H1 (cell line): Measurements from ENCODE around the gene GP1BB. TPM values are rescaled to one million over a fixed set of nuclear protein-coding genes. Genes with fewer than 3 reads are reported as not detected.

Experiments
- ASH2L ChIP-seq: fragments of 200-600, 300-600 bp; sonication (generic); IDR thresholded peaks from one replicate; pipeline ENCODE4 v1.7.1; 2017; ENCODE audit warnings: low read length
- GTF2F1 ChIP-seq: IDR thresholded peaks from 2 replicates; pipeline ENCODE4 v1.6.1; 2012; ENCODE audit warnings: low read depth, low read length, improper control_type of control experiment, borderline replicate concordance
- JUN ChIP-seq: IDR thresholded peaks from 2 replicates; pipeline ENCODE4 v1.6.1; 2011; ENCODE audit warnings: low read depth, mild to moderate bottlenecking, improper control_type of control experiment, low read length
- KDM1A ChIP-seq: fragments of 200-600, 300-600 bp; sonication (generic); IDR thresholded peaks from 2 replicates; pipeline ENCODE4 v1.7.1; 2016; ENCODE audit warnings: mild to moderate bottlenecking, low read length, borderline replicate concordance
- MAFK ChIP-seq: IDR thresholded peaks from 2 replicates; pipeline ENCODE4 v1.6.1; 2012; ENCODE audit warnings: low read depth, mild to moderate bottlenecking, improper control_type of control experiment, low read length
- RFX5 ChIP-seq: IDR thresholded peaks from 2 replicates; pipeline ENCODE4 v1.6.1; 2011; ENCODE audit warnings: low read depth, low read length, improper control_type of control experiment, borderline replicate concordance
- RNF2 ChIP-seq: fragments of 200-900, 300-1000 bp; sonication (generic); IDR thresholded peaks from 2 replicates; pipeline ENCODE4 v1.7.1; 2016; ENCODE audit warnings: borderline replicate concordance, low read depth, mild to moderate bottlenecking, antibody characterized with exemption, low read length; ENCODE audit not compliant: poor library complexity, severe bottlenecking; ENCODE audit errors: missing control alignments
- SP1 ChIP-seq: IDR thresholded peaks from 2 replicates; pipeline ENCODE4 v1.6.1; 2011; ENCODE audit warnings: low read depth, low read length
- TAF1 ChIP-seq: IDR thresholded peaks from 2 replicates; pipeline ENCODE4 v1.6.1; 2011; ENCODE audit warnings: mild to moderate bottlenecking, low read depth, low read length
- polyA plus RNA-seq, 7 experiments: library from polyadenylated mRNA; depleted of rRNA in 3 of 7; stranded (reverse) in 5 of 7; unstranded in 2 of 7; fragments of >200 nt in 5 of 7; fragments of 200-250 nt in 2 of 7; gene quantifications; 1 replicate in 5 of 7; 2 replicates in 1 of 7; 4 replicates in 1 of 7; pipeline versions ENCODE4 v1.2.1 to v1.2.3, GENCODE V29; 2011 to 2013; ENCODE audit warnings: missing spikeins in 2 of 7, mixed read lengths in 2 of 7
- total RNA-seq: library from RNA; stranded (reverse); fragmentation: NEBNext Ultra II Directional; extraction: Animal tissue kit (Norgen Biotek cat#: 25700); gene quantifications from 2 replicates; pipeline ENCODE4 v1.2.1, GENCODE V29; 2021
- TF ChIP-seq, protein P1 (sequence below): fragments of 300-600 bp; sonication (generic); IDR thresholded peaks from 2 replicates; pipeline ENCODE4 v1.7.1; 2012; ENCODE audit warnings: low read length, moderate library complexity, mild to moderate bottlenecking, inconsistent platforms; ENCODE audit not compliant: insufficient replicate concordance

Gene GP1BB
- total and polyA plus RNA-seq, 2 of the 8 experiments (the other 6 are each of a cell fraction or from before 2014, with no cell fraction given), result 0.36 TPM; not detected in 1

DNA sequence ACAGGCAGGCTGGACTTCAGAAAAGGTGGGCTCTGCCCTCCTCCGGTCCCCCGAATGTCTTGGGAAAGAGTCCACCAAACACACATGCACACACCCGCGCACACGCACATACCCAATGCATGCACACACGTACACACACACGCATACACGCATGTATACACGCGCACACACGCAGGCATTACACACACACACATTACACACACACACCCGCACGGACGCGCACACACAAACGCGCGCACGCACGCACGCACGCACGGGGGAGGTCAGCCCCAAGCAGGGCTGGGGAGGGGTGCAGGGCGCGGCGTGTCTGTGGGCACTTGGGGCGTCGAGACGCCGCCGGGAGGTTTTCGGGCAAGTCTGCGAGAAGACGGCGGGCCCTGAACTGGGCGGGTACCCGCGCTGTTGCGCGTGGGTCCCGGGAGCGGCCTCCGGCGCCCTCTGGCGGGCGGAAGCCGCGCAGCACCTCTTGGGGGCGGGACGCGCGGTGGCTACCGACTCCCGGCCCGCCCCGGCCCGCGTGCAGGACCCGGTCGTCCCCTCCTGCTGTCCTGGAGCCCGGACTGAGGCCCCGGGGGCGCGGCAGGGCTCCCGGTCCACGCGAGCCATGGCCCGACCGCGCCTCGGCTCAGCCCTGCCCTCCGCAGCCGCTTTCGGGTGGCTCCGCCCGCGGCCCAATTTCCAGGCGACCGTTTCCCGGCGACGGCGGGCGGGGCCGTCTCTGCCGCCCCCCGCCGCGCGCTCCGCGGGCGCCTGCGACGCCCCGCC, 5.5 kb upstream of the GP1BB start (continued):
- TF ChIP-seq GTF2F1, result no peak
- TF ChIP-seq TAF1, result no peak
- TF ChIP-seq RFX5, result no peak
- TF ChIP-seq, protein P1, sequence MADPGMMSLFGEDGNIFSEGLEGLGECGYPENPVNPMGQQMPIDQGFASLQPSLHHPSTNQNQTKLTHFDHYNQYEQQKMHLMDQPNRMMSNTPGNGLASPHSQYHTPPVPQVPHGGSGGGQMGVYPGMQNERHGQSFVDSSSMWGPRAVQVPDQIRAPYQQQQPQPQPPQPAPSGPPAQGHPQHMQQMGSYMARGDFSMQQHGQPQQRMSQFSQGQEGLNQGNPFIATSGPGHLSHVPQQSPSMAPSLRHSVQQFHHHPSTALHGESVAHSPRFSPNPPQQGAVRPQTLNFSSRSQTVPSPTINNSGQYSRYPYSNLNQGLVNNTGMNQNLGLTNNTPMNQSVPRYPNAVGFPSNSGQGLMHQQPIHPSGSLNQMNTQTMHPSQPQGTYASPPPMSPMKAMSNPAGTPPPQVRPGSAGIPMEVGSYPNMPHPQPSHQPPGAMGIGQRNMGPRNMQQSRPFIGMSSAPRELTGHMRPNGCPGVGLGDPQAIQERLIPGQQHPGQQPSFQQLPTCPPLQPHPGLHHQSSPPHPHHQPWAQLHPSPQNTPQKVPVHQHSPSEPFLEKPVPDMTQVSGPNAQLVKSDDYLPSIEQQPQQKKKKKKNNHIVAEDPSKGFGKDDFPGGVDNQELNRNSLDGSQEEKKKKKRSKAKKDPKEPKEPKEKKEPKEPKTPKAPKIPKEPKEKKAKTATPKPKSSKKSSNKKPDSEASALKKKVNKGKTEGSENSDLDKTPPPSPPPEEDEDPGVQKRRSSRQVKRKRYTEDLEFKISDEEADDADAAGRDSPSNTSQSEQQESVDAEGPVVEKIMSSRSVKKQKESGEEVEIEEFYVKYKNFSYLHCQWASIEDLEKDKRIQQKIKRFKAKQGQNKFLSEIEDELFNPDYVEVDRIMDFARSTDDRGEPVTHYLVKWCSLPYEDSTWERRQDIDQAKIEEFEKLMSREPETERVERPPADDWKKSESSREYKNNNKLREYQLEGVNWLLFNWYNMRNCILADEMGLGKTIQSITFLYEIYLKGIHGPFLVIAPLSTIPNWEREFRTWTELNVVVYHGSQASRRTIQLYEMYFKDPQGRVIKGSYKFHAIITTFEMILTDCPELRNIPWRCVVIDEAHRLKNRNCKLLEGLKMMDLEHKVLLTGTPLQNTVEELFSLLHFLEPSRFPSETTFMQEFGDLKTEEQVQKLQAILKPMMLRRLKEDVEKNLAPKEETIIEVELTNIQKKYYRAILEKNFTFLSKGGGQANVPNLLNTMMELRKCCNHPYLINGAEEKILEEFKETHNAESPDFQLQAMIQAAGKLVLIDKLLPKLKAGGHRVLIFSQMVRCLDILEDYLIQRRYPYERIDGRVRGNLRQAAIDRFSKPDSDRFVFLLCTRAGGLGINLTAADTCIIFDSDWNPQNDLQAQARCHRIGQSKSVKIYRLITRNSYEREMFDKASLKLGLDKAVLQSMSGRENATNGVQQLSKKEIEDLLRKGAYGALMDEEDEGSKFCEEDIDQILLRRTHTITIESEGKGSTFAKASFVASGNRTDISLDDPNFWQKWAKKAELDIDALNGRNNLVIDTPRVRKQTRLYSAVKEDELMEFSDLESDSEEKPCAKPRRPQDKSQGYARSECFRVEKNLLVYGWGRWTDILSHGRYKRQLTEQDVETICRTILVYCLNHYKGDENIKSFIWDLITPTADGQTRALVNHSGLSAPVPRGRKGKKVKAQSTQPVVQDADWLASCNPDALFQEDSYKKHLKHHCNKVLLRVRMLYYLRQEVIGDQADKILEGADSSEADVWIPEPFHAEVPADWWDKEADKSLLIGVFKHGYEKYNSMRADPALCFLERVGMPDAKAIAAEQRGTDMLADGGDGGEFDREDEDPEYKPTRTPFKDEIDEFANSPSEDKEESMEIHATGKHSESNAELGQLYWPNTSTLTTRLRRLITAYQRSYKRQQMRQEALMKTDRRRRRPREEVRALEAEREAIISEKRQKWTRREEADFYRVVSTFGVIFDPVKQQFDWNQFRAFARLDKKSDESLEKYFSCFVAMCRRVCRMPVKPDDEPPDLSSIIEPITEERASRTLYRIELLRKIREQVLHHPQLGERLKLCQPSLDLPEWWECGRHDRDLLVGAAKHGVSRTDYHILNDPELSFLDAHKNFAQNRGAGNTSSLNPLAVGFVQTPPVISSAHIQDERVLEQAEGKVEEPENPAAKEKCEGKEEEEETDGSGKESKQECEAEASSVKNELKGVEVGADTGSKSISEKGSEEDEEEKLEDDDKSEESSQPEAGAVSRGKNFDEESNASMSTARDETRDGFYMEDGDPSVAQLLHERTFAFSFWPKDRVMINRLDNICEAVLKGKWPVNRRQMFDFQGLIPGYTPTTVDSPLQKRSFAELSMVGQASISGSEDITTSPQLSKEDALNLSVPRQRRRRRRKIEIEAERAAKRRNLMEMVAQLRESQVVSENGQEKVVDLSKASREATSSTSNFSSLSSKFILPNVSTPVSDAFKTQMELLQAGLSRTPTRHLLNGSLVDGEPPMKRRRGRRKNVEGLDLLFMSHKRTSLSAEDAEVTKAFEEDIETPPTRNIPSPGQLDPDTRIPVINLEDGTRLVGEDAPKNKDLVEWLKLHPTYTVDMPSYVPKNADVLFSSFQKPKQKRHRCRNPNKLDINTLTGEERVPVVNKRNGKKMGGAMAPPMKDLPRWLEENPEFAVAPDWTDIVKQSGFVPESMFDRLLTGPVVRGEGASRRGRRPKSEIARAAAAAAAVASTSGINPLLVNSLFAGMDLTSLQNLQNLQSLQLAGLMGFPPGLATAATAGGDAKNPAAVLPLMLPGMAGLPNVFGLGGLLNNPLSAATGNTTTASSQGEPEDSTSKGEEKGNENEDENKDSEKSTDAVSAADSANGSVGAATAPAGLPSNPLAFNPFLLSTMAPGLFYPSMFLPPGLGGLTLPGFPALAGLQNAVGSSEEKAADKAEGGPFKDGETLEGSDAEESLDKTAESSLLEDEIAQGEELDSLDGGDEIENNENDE, result no peak
- TF ChIP-seq SP1, result no peak
- TF ChIP-seq RNF2, result no peak
- no peak for TF ChIP-seq JUN
- TF ChIP-seq ASH2L, result no peak
- no peak for TF ChIP-seq MAFK
- no peak for TF ChIP-seq KDM1A
